Astrocyte (in vitro differentiated cells and primary cell): ENCODE measurements around the gene ZNF683.

Experiments used
- CTCF ChIP-seq: IDR thresholded peaks from 2 replicates; pipeline ENCODE4 v1.5.1; 2011; ENCODE audit warnings: low read depth, mild to moderate bottlenecking, inconsistent platforms, low read length, moderate library complexity; ENCODE audit not compliant: insufficient read depth
- EZH2 ChIP-seq: IDR thresholded peaks from 2 replicates; pipeline ENCODE4 v1.6.1; 2012; ENCODE audit warnings: mild to moderate bottlenecking, low read length, inconsistent platforms; ENCODE audit not compliant: insufficient read depth

DNA sequence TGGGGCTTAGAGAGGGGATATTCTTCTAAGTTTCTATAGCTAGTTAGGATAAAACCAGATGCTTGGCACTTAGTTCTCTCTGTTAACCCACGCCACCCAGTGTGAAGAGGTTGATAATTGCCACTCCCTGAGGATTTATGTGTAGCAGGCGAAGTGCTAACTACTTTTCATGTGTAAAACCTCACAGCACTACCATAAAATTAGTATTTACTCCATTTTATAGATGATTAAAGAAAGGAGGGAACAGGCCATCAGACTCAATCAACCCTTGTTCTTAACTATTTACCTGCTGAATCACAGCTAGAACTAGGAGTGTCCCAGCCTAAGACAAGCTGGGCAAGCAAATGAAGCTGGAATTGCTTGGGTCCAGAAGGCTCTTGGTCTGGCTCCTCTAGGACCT is 46.9 kb upstream of the ZNF683 start:
- TF ChIP-seq CTCF (no peak), EZH2 (no peak)
